Adipose tissue (tissue), 3 donors: ENCODE data around the gene ELMO1. TPM values are rescaled to one million over a fixed set of nuclear protein-coding genes. Genes with fewer than 3 reads are reported as not detected.

Experiments
- H3K27ac ChIP-seq: one replicate; pipeline ENCODE4 v1.5.1; 2013; ENCODE audit warnings: low read depth, low read length
- WGBS, 3 donors: extraction: QIAGEN DNeasy Blood & Tissue Kit; methylation state at CpG; one replicate each; pipeline ENCODE4 v1.1.7; 2013; 5-methylcytosine and 5-hydroxymethylcytosine counted together
- polyA plus RNA-seq, 3 donors: library from polyadenylated mRNA; stranded (reverse); fragments of 200-250 nt; gene quantifications; one replicate each; pipeline ENCODE4 v1.2.3, GENCODE V29; 2013
- donor health status: healthy with polysubstance abuse.
- donor health status: Bipolar disorder and iron deficiency.
- donor health status: healthy.

Gene ELMO1
- polyA plus RNA-seq, 3 donors: 3.4 to 22.4 (median 13.9) TPM

- H3K27ac ChIP-seq: no peak overlapping the region
Observed at GRCh38 chr7:36871863-36872262, 576.8 kb downstream of the ELMO1 start.

GRCh38 chr7:36871355-36871738, 577.3 kb downstream of the ELMO1 start:
- 27 to 100% (median 98%) methylated on average over 1 of the region's 1 CpG for WGBS, 3 donors

GRCh38 chr7:36870625-36871354, 577.9 kb downstream of the ELMO1 start:
- H3K27ac ChIP-seq: no peak overlapping the region
- 89 to 97% (median 92%) methylated on average over 1 of the region's 1 CpG for WGBS, 3 donors

More at GRCh38 chr7:36871355-36871738, 577.3 kb downstream of the ELMO1 start:
- H3K27ac ChIP-seq: no peak overlapping the region

GRCh38 chr7:36868727-36869411, 579.8 kb downstream of the ELMO1 start:
- no peak overlapping the region for H3K27ac ChIP-seq
- WGBS, 3 donors: 92 to 94% (median 92%) methylated on average over 7 of the region's 7 CpGs

- 78 to 80% (median 80%) methylated on average over 3 of the region's 3 CpGs for WGBS, 3 donors
- no peak overlapping the region for H3K27ac ChIP-seq
Observed at GRCh38 chr7:36865019-36865418, 583.6 kb downstream of the ELMO1 start.

GRCh38 chr7:36863901-36864701, 584.6 kb downstream of the ELMO1 start:
- WGBS, 3 donors: 60 to 72% (median 66%) methylated on average over 10 of the region's 10 CpGs
- H3K27ac ChIP-seq: no peak overlapping the region

- H3K27ac ChIP-seq: no peak overlapping the region
- 78 to 86% (median 80%) methylated on average over 4 of the region's 4 CpGs for WGBS, 3 donors
Observed at GRCh38 chr7:36862771-36863261, 585.8 kb downstream of the ELMO1 start.

GRCh38 chr7:36861656-36862055, 587.0 kb downstream of the ELMO1 start:
- 91 to 97% (median 96%) methylated on average over 11 of the region's 11 CpGs for WGBS, 3 donors
- no peak overlapping the region for H3K27ac ChIP-seq

GRCh38 chr7:36860681-36861080, 588.0 kb downstream of the ELMO1 start:
- WGBS, 3 donors: 52 to 90% (median 73%) methylated on average over 2 of the region's 2 CpGs
- H3K27ac ChIP-seq: no peak overlapping the region

- 94 to 99% (median 98%) methylated on average over 15 of the region's 15 CpGs for WGBS, 3 donors
- no peak overlapping the region for H3K27ac ChIP-seq
Observed at GRCh38 chr7:36855330-36855729, 593.3 kb downstream of the ELMO1 start.

GRCh38 chr7:36854652-36855051, 594.0 kb downstream of the ELMO1 start:
- 95 to 98% (median 97%) methylated on average over 9 of the region's 9 CpGs for WGBS, 3 donors

GRCh38 chr7:36852931-36853330, 595.7 kb downstream of the ELMO1 start:
- H3K27ac ChIP-seq: no peak overlapping the region
- WGBS, 3 donors: 84 to 96% (median 91%) methylated on average over 1 of the region's 1 CpG

More at GRCh38 chr7:36854652-36855051, 594.0 kb downstream of the ELMO1 start:
- no peak overlapping the region for H3K27ac ChIP-seq

- H3K27ac ChIP-seq: no peak overlapping the region
- WGBS, 3 donors: 58 to 74% (median 65%) methylated on average over 5 of the region's 5 CpGs
Observed at GRCh38 chr7:36852017-36852416, 596.6 kb downstream of the ELMO1 start.

- H3K27ac ChIP-seq: no peak overlapping the region
- 60 to 89% (median 74%) methylated on average over 3 of the region's 3 CpGs for WGBS, 3 donors
Observed at GRCh38 chr7:36851382-36851781, 597.3 kb downstream of the ELMO1 start.

GRCh38 chr7:36847946-36848345, 600.7 kb downstream of the ELMO1 start:
- no peak overlapping the region for H3K27ac ChIP-seq
- WGBS, 3 donors: 89 to 95% (median 94%) methylated on average over 4 of the region's 4 CpGs

- WGBS, 3 donors: 77 to 93% (median 91%) methylated on average over 2 of the region's 2 CpGs
- H3K27ac ChIP-seq: no peak overlapping the region
Observed at GRCh38 chr7:36844374-36844773, 604.3 kb downstream of the ELMO1 start.

GRCh38 chr7:36840904-36841303, 607.8 kb downstream of the ELMO1 start:
- no peak overlapping the region for H3K27ac ChIP-seq
- 77 to 87% (median 79%) methylated on average over 7 of the region's 7 CpGs for WGBS, 3 donors

GRCh38 chr7:36838616-36839225, 609.9 kb downstream of the ELMO1 start:
- WGBS, 3 donors: 76 to 88% (median 84%) methylated on average over 9 of the region's 9 CpGs

More at GRCh38 chr7:36838616-36839225, 609.9 kb downstream of the ELMO1 start:
- H3K27ac ChIP-seq: no peak overlapping the region
